GM19035 (cell line): Measurements from ENCODE around the gene C22orf31.

ENCODE experiments used
- ATAC-seq: cut with Tn5 transposase; IDR thresholded peaks from one replicate; pipeline ENCODE4 v1.9.1; 2021; ENCODE audit not compliant: unreplicated experiment

C22orf31 gene

GRCh38 chr22:29030016-29030617 is 31.5 kb downstream of the C22orf31 start:
- no peak for ATAC-seq

- ATAC-seq = no peak
These were observed 32.2 kb downstream of the C22orf31 start for GRCh38 chr22:29029202-29030000.

- ATAC-seq = no peak
These were observed 33.2 kb downstream of the C22orf31 start for GRCh38 chr22:29028468-29028867.

- ATAC-seq = no peak
These were observed 35.1 kb downstream of the C22orf31 start for GRCh38 chr22:29026579-29026978.

GRCh38 chr22:29023172-29023796 is 38.3 kb downstream of the C22orf31 start:
- no peak for ATAC-seq

GRCh38 chr22:29022101-29022817 is 39.4 kb downstream of the C22orf31 start:
- no peak for ATAC-seq

GRCh38 chr22:29018293-29019189 is 43.1 kb downstream of the C22orf31 start:
- no peak for ATAC-seq

- no peak for ATAC-seq
These were observed 45.3 kb downstream of the C22orf31 start for GRCh38 chr22:29016067-29016938.

GRCh38 chr22:29014773-29015172 is 46.9 kb downstream of the C22orf31 start:
- ATAC-seq = no peak

- no peak for ATAC-seq
These were observed 47.3 kb downstream of the C22orf31 start for GRCh38 chr22:29014293-29014692.

GRCh38 chr22:29012952-29013351 is 48.7 kb downstream of the C22orf31 start:
- no peak for ATAC-seq

GRCh38 chr22:29012101-29012433 is 49.6 kb downstream of the C22orf31 start:
- ATAC-seq = no peak

- ATAC-seq = no peak
These were observed 50.2 kb downstream of the C22orf31 start for GRCh38 chr22:29011240-29012100.

GRCh38 chr22:29009148-29009547 is 52.5 kb downstream of the C22orf31 start:
- ATAC-seq = no peak
